Sigmoid colon (tissue), 7 donors: Measurements from ENCODE around the gene ZBTB7B. TPM values are rescaled to one million over a fixed set of nuclear protein-coding genes. Genes with fewer than 3 reads are reported as not detected.

ENCODE experiments used
- DNase-seq: peaks from one replicate; pipeline ENCODE4 v3.0.0-alpha.2; 2019
- H3K27ac ChIP-seq, 4 donors: fragments of 200-600 bp; sonication (generic); one replicate each; pipeline ENCODE4 v1.5.1; 2016 to 2019; ENCODE audit warnings: mild to moderate bottlenecking in 1 of 4
- H3K27me3 ChIP-seq, 3 donors: fragments of 200-600 bp; sonication (generic); one replicate each; pipeline ENCODE4 v1.5.1; 2019; ENCODE audit warnings: mild to moderate bottlenecking in 1 of 3
- H3K36me3 ChIP-seq, 4 donors: fragments of 200-600 bp; sonication (generic); one replicate each; pipeline ENCODE4 v1.5.1; 2016 to 2019
- H3K4me1 ChIP-seq, 4 donors: fragments of 200-600 bp; sonication (generic); one replicate each; pipeline ENCODE4 v1.5.1; 2017 to 2019
- H3K4me3 ChIP-seq, 4 donors: fragments of 200-600 bp; sonication (generic); one replicate each; pipeline ENCODE4 v1.5.1; 2017 to 2019; ENCODE audit warnings: mild to moderate bottlenecking in 2 of 4, moderate library complexity in 1 of 4
- H3K9me3 ChIP-seq, 4 donors: fragments of 200-600 bp in 3 of 4; sonication (generic) in 3 of 4; one replicate each; pipeline versions ENCODE4 v1.5.1 to v1.6.1; 2013 to 2019
- CTCF ChIP-seq, 4 experiments: fragments of 450-650 bp in 3 of 4; fragments of 200-600 bp in 1 of 4; IDR thresholded peaks; one replicate each; pipeline ENCODE4 v1.5.1; 2016 to 2019; ENCODE audit warnings: antibody characterized with exemption in 4 of 4, mild to moderate bottlenecking in 3 of 4, moderate library complexity in 2 of 4
- EP300 ChIP-seq, 4 donors: sonication (generic); formaldehyde crosslinking; IDR thresholded peaks; one replicate each; pipeline ENCODE4 v1.6.1; 2017; ENCODE audit warnings: antibody characterized with exemption in 4 of 4
- POLR2A ChIP-seq, 2 donors: fragments of 450-650 bp; IDR thresholded peaks; one replicate each; pipeline ENCODE4 v1.6.1; 2016; ENCODE audit warnings: antibody characterized with exemption in 2 of 2, mild to moderate bottlenecking in 2 of 2, moderate library complexity in 2 of 2
- POLR2AphosphoS5 ChIP-seq, 4 donors: sonication (generic); formaldehyde crosslinking; IDR thresholded peaks; one replicate each; pipeline ENCODE4 v1.6.1; 2017; ENCODE audit warnings: antibody characterized with exemption in 4 of 4
- WGBS, 2 donors: extraction: QIAGEN DNeasy Blood & Tissue Kit; methylation state at CpG; one replicate each; pipeline ENCODE4 v1.1.7; 2013; 5-methylcytosine and 5-hydroxymethylcytosine counted together
- intact Hi-C: fragments of 100-400 bp; cut with DNase I; formaldehyde crosslinking; loops from one replicate; pipeline ENCODE4 v1.15.1; 2023
- polyA plus RNA-seq, 3 donors: library from polyadenylated mRNA; stranded (reverse); fragments of 200-250 nt; gene quantifications; one replicate each; pipeline ENCODE4 v1.2.3, GENCODE V29; 2013
- total RNA-seq, 4 donors: library from RNA; depleted of rRNA; stranded (reverse); fragments of >200 nt; gene quantifications; one replicate each; pipeline ENCODE4 v1.1.0, GENCODE V29; 2016
- donor health status: healthy with polysubstance abuse.
- donor health status: Bipolar disorder and iron deficiency.
- donor health status: healthy.

The ZBTB7B gene
- total and polyA plus RNA-seq, 7 donors: 24.4 to 342 (median 35.3) TPM

GRCh38 chr1:154962795-154963330, 39.7 kb upstream of the ZBTB7B start:
- H3K36me3 ChIP-seq: peaks cover 29 to 68% (median 51%) of the 10 kb centered on the region in 4 donors
- H3K4me1 ChIP-seq: peaks cover 0 to 33% (median 30%) of the 10 kb centered on the region in 4 donors
- H3K4me3 ChIP-seq: peak overlapping the region; percentile 69 to 98 (median 92)
- TF ChIP-seq EP300 (IDR thresholded peaks at IDR 0.05): no peak
- no peak for TF ChIP-seq POLR2AphosphoS5 (IDR thresholded peaks at IDR 0.05)
- no peak for TF ChIP-seq CTCF (IDR thresholded peaks at IDR 0.05)
- TF ChIP-seq POLR2A (IDR thresholded peaks at IDR 0.05): no peak
- H3K9me3 ChIP-seq: no peaks in the 10 kb centered on the region
- intact Hi-C loops: loop anchor here (5.0 kb wide), 1 partner anchor 34 kb away; no protein-coding TSS in a partner anchor
- H3K27ac ChIP-seq: peak overlapping the region; percentile 94 to 99 (median 96)
- no peak for DNase-seq
- H3K27me3 ChIP-seq: no peaks in the 10 kb centered on the region
- 76 to 81% methylated on average over 6 of the region's 6 CpGs for WGBS, 2 donors

- WGBS, 2 donors: 83 to 90% methylated on average over 8 of the region's 8 CpGs
- H3K27ac ChIP-seq: peak overlapping the region in 2 of 4 donors; percentile 94 to 98
- intact Hi-C loops: loop anchor here (5.0 kb wide), 1 partner anchor 34 kb away; no protein-coding TSS in a partner anchor
These were observed 39.0 kb upstream of the ZBTB7B start for GRCh38 chr1:154963643-154964042.

GRCh38 chr1:154964359-154964758, 38.2 kb upstream of the ZBTB7B start:
- 91 to 94% methylated on average over 6 of the region's 6 CpGs for WGBS, 2 donors
- Histone ChIP-seq H3K27me3 (no peaks in the 10 kb centered on the region), H3K36me3 (peaks cover 23 to 64% (median 46%) of the 10 kb centered on the region in 4 donors), H3K9me3 (no peaks in the 10 kb centered on the region), H3K4me1 (peaks cover 0 to 44% (median 37%) of the 10 kb centered on the region in 4 donors), H3K4me3 (no peak overlapping the region), H3K27ac (no peak overlapping the region)
- intact Hi-C loops: loop anchor here (5.0 kb wide), 1 partner anchor 33 kb away; no protein-coding TSS in a partner anchor
- no peak for DNase-seq
- TF ChIP-seq EP300 (IDR thresholded peaks at IDR 0.05): no peak
- TF ChIP-seq CTCF (IDR thresholded peaks at IDR 0.05): no peak
- TF ChIP-seq POLR2A (IDR thresholded peaks at IDR 0.05): no peak
- no peak for TF ChIP-seq POLR2AphosphoS5 (IDR thresholded peaks at IDR 0.05)

More at GRCh38 chr1:154963643-154964042, 39.0 kb upstream of the ZBTB7B start:
- TF ChIP-seq POLR2A (IDR thresholded peaks at IDR 0.05) (no peak), EP300 (IDR thresholded peaks at IDR 0.05) (no peak), POLR2AphosphoS5 (IDR thresholded peaks at IDR 0.05) (no peak), CTCF (IDR thresholded peaks at IDR 0.05) (no peak)
- no peaks in the 10 kb centered on the region for H3K9me3 ChIP-seq
- H3K4me3 ChIP-seq: no peak overlapping the region
- no peak for DNase-seq
- H3K36me3 ChIP-seq: peaks cover 29 to 71% (median 53%) of the 10 kb centered on the region in 4 donors
- no peaks in the 10 kb centered on the region for H3K27me3 ChIP-seq
- H3K4me1 ChIP-seq: peaks cover 0 to 38% (median 34%) of the 10 kb centered on the region in 4 donors

- Histone ChIP-seq H3K27ac (no peak overlapping the region), H3K4me1 (peaks cover 0 to 46% (median 41%) of the 10 kb centered on the region in 4 donors), H3K9me3 (no peaks in the 10 kb centered on the region), H3K36me3 (peaks cover 19 to 59% (median 42%) of the 10 kb centered on the region in 4 donors), H3K27me3 (no peaks in the 10 kb centered on the region), H3K4me3 (no peak overlapping the region)
- intact Hi-C loops: no loop called here
- TF ChIP-seq POLR2A (IDR thresholded peaks at IDR 0.05) (no peak), CTCF (IDR thresholded peaks at IDR 0.05) (no peak), EP300 (IDR thresholded peaks at IDR 0.05) (no peak), POLR2AphosphoS5 (IDR thresholded peaks at IDR 0.05) (no peak)
- no peak for DNase-seq
- 92 to 96% methylated on average over 7 of the region's 7 CpGs for WGBS, 2 donors
These were observed 36.5 kb upstream of the ZBTB7B start for GRCh38 chr1:154966111-154966510.
